ENCODE data around the gene NRF1.

Gene NRF1

DNA sequence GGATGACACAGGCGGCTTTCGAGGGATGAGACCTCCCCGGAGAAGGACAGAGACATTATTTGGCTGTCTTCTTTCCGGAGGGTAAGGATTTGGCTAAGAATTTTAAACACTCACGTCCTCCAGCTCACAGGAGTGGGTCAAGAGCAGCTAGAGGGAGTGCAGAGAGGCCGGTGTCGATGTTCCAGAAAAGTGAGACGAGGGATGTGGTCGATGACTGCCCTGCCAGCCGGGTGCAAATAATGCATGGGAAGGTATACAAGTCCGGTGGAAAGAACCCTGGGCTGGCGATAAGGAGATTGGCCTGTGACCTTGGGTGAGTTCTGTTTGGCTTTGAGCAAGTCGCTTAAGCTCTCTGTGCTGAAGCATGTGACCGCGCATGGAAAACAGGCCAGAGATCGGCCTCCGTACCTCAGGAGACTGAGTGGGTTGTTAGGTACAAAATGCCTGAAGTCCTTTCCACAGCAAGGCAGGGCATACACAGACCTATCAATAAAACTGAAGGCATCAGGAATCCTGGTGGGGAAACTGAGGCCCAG is 192.1 kb downstream of the NRF1 start:
- Histone ChIP-seq H3K27me3 (replicated peaks; ENCODE audit: control insufficient read depth, insufficient read depth, low read length) (peaks cover 12% of the 10 kb centered on the region), H3K4me1 (ENCODE audit: control insufficient read depth, insufficient read depth, low read length) (no peaks in the 10 kb centered on the region), H3K4me3 (ENCODE audit: low read length) (no peak overlapping the region), H3K36me3 (ENCODE audit: control insufficient read depth, insufficient read depth, low read length, severe bottlenecking) (no peaks in the 10 kb centered on the region), H3K9me3 (ENCODE audit: control insufficient read depth, low read length) (no peaks in the 10 kb centered on the region), H3K9ac (ENCODE audit: low read length) (no peak overlapping the region)
- no peak for DNase-seq (ENCODE audit: low read depth)

DNA sequence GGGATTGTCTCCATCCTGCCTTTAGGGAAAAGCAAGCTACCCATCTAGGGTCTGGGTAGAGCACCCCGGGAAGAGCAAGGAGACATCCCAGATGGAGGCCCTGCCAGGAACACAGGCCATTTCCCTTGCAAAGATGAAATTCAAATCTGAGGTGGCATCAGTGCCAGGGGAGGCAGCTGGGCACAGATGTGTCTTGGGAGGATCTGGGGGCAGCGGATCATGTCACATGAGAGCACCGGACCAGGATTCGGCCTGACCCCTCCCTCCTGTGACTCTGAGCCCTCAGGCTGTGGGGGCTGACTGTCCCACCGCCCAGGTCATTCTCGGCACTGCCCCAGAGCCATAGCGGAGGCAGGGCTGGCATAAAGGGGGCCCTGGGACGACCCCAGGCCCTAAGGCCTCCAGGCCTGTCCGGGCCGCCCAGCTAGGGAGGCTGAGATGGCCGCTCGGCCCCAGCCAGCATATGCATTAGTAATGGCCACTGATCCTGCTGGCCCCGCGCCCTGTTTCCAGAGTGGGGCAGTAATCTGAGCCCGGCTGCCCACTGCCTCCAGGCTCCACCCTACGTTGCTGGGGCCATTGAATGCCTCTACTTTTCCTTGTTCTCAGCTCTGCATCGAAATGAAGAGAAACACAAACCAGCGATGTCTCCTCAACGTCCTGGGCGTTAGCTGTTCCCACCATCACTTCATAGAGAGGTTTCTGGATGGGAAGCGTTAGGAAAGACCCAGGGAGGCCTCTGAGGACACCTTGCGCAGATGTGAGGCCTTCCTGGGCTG is 192.8 kb downstream of the NRF1 start:
- Histone ChIP-seq H3K27me3 (replicated peaks; ENCODE audit: control insufficient read depth, insufficient read depth, low read length) (peaks cover 6% of the 10 kb centered on the region), H3K9ac (ENCODE audit: low read length) (no peak overlapping the region), H3K9me3 (ENCODE audit: control insufficient read depth, low read length) (no peaks in the 10 kb centered on the region), H3K36me3 (ENCODE audit: control insufficient read depth, insufficient read depth, low read length, severe bottlenecking) (no peaks in the 10 kb centered on the region), H3K4me1 (ENCODE audit: control insufficient read depth, insufficient read depth, low read length) (no peaks in the 10 kb centered on the region), H3K4me3 (ENCODE audit: low read length) (no peak overlapping the region)
- DNase-seq (ENCODE audit: low read depth) = no peak

DNA sequence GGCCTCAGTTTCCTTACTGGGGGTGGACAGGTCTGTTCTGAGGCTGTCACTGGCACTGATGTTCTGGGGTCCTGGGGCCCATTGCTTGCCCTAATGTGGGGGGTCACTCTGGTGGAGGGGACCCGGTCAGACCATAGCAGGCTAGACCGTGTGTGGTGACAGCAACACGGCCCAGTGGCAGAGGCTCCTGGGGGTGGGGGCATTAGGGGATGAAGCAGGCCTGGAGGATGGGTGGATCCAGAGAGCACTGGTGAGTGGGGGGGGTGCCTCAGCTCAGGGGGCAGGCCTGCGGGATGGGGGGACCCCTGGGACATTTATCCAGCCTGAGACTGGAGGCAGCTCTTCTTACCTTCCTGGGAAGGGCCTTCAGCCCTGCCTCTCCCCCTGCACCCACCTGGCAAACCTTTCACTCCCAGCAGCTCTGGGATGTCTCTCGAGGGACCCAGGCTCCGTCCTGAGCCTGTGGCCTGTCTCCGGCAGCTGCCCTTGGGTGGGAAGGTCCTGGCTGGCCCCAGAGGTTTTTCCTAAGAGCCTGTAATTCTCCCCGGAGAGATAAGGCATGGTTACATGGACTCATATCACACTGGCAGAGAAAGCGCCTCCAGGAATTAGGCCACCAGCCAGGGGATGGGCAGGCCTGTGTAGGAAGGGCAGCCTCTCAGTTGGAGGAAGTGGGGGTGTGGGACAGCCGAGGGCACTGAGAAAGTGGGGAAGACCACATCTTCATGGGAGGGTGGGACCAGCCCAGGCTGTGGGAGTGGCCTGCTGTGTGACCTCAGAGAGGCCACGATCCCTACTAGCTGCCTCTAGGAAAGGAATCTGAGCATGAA is 193.6 kb downstream of the NRF1 start:
- no peak overlapping the region for H3K4me3 ChIP-seq (ENCODE audit: low read length)
- no peaks in the 10 kb centered on the region for H3K4me1 ChIP-seq (ENCODE audit: control insufficient read depth, insufficient read depth, low read length)
- H3K9me3 ChIP-seq (ENCODE audit: control insufficient read depth, low read length) = no peaks in the 10 kb centered on the region
- no peaks in the 10 kb centered on the region for H3K36me3 ChIP-seq (ENCODE audit: control insufficient read depth, insufficient read depth, low read length, severe bottlenecking)
- no peak for DNase-seq (ENCODE audit: low read depth)
- H3K9ac ChIP-seq (ENCODE audit: low read length) = no peak overlapping the region
- H3K27me3 ChIP-seq (replicated peaks; ENCODE audit: control insufficient read depth, insufficient read depth, low read length) = peaks cover 6% of the 10 kb centered on the region

Measured in adipocyte (in vitro differentiated cells).